Stomach (tissue), 9 donors: ENCODE results near the gene USP34. TPM values are rescaled to one million over a fixed set of nuclear protein-coding genes. Genes with fewer than 3 reads are reported as not detected.

Experiments
- DNase-seq, 2 donors: peaks; one replicate each; pipeline versions ENCODE4 v3.0.0 to v3.0.0-alpha.2; 2013 to 2019
- H3K27ac ChIP-seq, 5 donors: fragments of 200-600 bp in 4 of 5; sonication (generic) in 4 of 5; one replicate each; pipeline ENCODE4 v1.5.1; 2013 to 2019; ENCODE audit warnings: mild to moderate bottlenecking in 1 of 5, moderate library complexity in 1 of 5
- H3K27me3 ChIP-seq, 3 donors: fragments of 200-600 bp; sonication (generic); one replicate each; pipeline ENCODE4 v1.5.1; 2017 to 2019; ENCODE audit warnings: mixed run types in 1 of 3
- H3K36me3 ChIP-seq, 4 donors: fragments of 200-600 bp; sonication (generic); 1 replicate in 3 of 4; 2 replicates in 1 of 4; pipeline ENCODE4 v1.5.1; 2016 to 2019
- H3K4me1 ChIP-seq, 4 donors: fragments of 200-600 bp; sonication (generic); one replicate each; pipeline ENCODE4 v1.5.1; 2016 to 2019
- H3K4me3 ChIP-seq, 4 donors: fragments of 200-600 bp; sonication (generic) in 3 of 4; one replicate each; pipeline ENCODE4 v1.5.1; 2016 to 2019; ENCODE audit warnings: mild to moderate bottlenecking in 1 of 4
- H3K9me3 ChIP-seq, 4 donors: fragments of 200-600 bp; sonication (generic); one replicate each; pipeline ENCODE4 v1.5.1; 2016 to 2019
- CTCF ChIP-seq, 7 experiments: fragments of 450-650 bp in 4 of 7; fragments of 200-600 bp in 3 of 7; sonication (generic) in 3 of 7; IDR thresholded peaks; one replicate each; pipeline ENCODE4 v1.5.1; 2016 to 2019; ENCODE audit warnings: antibody characterized with exemption in 7 of 7, control low read depth in 2 of 7, mild to moderate bottlenecking in 1 of 7
- EP300 ChIP-seq: sonication (generic); formaldehyde crosslinking; IDR thresholded peaks from one replicate; pipeline ENCODE4 v1.6.1; 2017; ENCODE audit warnings: antibody characterized with exemption
- POLR2A ChIP-seq, 4 donors: fragments of 450-650 bp; IDR thresholded peaks; one replicate each; pipeline ENCODE4 v1.6.1; 2016; ENCODE audit warnings: antibody characterized with exemption in 4 of 4, control low read depth in 2 of 4, mild to moderate bottlenecking in 1 of 4, moderate library complexity in 1 of 4
- POLR2AphosphoS5 ChIP-seq, 3 donors: sonication (generic); formaldehyde crosslinking; IDR thresholded peaks; one replicate each; pipeline ENCODE4 v1.6.1; 2016; ENCODE audit warnings: antibody characterized with exemption in 3 of 3
- WGBS, 5 donors: extraction: QIAGEN DNeasy Blood & Tissue Kit in 3 of 5; methylation state at CpG; one replicate each; pipeline versions ENCODE4 v1.1.5 to v1.1.7; 2013 to 2018; 5-methylcytosine and 5-hydroxymethylcytosine counted together
- intact Hi-C: fragments of 100-400 bp; cut with DNase I; formaldehyde crosslinking; loops from one replicate; pipeline ENCODE4 v1.15.1; 2023; ENCODE audit warnings: low total_unique reads
- polyA plus RNA-seq, 3 donors: library from polyadenylated mRNA; stranded (reverse); fragments of 200-250 nt; gene quantifications; one replicate each; pipeline ENCODE4 v1.2.3, GENCODE V29; 2013
- total RNA-seq, 5 donors: library from RNA; depleted of rRNA; stranded (reverse); fragments of >200 nt; gene quantifications; one replicate each; pipeline versions ENCODE4 v1.1.0 to v1.2.3, GENCODE V29; 2014 to 2016
- donor health status: healthy with polysubstance abuse.
- donor health status: Bipolar disorder and iron deficiency.
- donor health status: healthy.

USP34 gene
- total and polyA plus RNA-seq, 8 donors: 21.1 to 300 (median 73.2) TPM

GRCh38 chr2:61415265-61415664, 55.6 kb downstream of the USP34 start:
- intact Hi-C loops: no loop called here
- no peak for DNase-seq
- WGBS, 5 donors: 71 to 100% (median 92%) methylated on average over 1 of the region's 1 CpG
- TF ChIP-seq CTCF (IDR thresholded peaks at IDR 0.05) (no peak), POLR2A (IDR thresholded peaks at IDR 0.05) (no peak), EP300 (no peak), POLR2AphosphoS5 (IDR thresholded peaks at IDR 0.05) (no peak)
- Histone ChIP-seq H3K27ac (no peak overlapping the region), H3K4me1 (peaks cover 0 to 46% (median 21%) of the 10 kb centered on the region in 4 donors), H3K4me3 (no peak overlapping the region), H3K36me3 (peaks cover 0 to 9% (median 0%) of the 10 kb centered on the region in 4 donors), H3K27me3 (no peaks in the 10 kb centered on the region), H3K9me3 (no peaks in the 10 kb centered on the region)

GRCh38 chr2:61414674-61415073, 56.2 kb downstream of the USP34 start:
- intact Hi-C loops: no loop called here
- no peaks in the 10 kb centered on the region for H3K27me3 ChIP-seq
- no peaks in the 10 kb centered on the region for H3K9me3 ChIP-seq
- DNase-seq: no peak
- no peak overlapping the region for H3K27ac ChIP-seq
- H3K36me3 ChIP-seq: peaks cover 0 to 9% (median 0%) of the 10 kb centered on the region in 4 donors
- WGBS, 5 donors: 84 to 92% (median 89%) methylated on average over 3 of the region's 3 CpGs
- H3K4me3 ChIP-seq: no peak overlapping the region
- no peak for TF ChIP-seq POLR2A (IDR thresholded peaks at IDR 0.05)
- peaks cover 0 to 40% (median 19%) of the 10 kb centered on the region in 4 donors for H3K4me1 ChIP-seq

GRCh38 chr2:61411109-61411508, 59.8 kb downstream of the USP34 start:
- no peak for TF ChIP-seq POLR2A (IDR thresholded peaks at IDR 0.05)
- no peak for TF ChIP-seq POLR2AphosphoS5 (IDR thresholded peaks at IDR 0.05)
- no peak for TF ChIP-seq EP300
- TF ChIP-seq CTCF (IDR thresholded peaks at IDR 0.05): no peak
- no peaks in the 10 kb centered on the region for H3K27me3 ChIP-seq
- no peak overlapping the region for H3K4me3 ChIP-seq
- H3K36me3 ChIP-seq: peaks cover 0 to 6% (median 2%) of the 10 kb centered on the region in 4 donors
- no peak overlapping the region for H3K27ac ChIP-seq
- no peak for DNase-seq
- peaks cover 0 to 39% (median 19%) of the 10 kb centered on the region in 4 donors for H3K4me1 ChIP-seq
- 39 to 69% (median 62%) methylated on average over 5 of the region's 5 CpGs for WGBS, 5 donors
- intact Hi-C loops: no loop called here
- no peaks in the 10 kb centered on the region for H3K9me3 ChIP-seq

- Histone ChIP-seq H3K36me3 (peaks cover 0 to 13% (median 8%) of the 10 kb centered on the region in 4 donors), H3K4me3 (no peak overlapping the region), H3K4me1 (peaks cover 0 to 42% (median 18%) of the 10 kb centered on the region in 4 donors), H3K9me3 (no peaks in the 10 kb centered on the region), H3K27me3 (no peaks in the 10 kb centered on the region), H3K27ac (no peak overlapping the region)
- TF ChIP-seq EP300 (no peak), CTCF (IDR thresholded peaks at IDR 0.05) (no peak), POLR2A (IDR thresholded peaks at IDR 0.05) (no peak)
- intact Hi-C loops: no loop called here
- DNase-seq: no peak
- 98 to 99% (median 98%) methylated on average over 3 of the region's 3 CpGs for WGBS, 5 donors
Measured at GRCh38 chr2:61410185-61410584, 60.7 kb downstream of the USP34 start.

- Histone ChIP-seq H3K9me3 (no peaks in the 10 kb centered on the region), H3K4me3 (no peak overlapping the region), H3K4me1 (peaks cover 0 to 38% (median 6%) of the 10 kb centered on the region in 4 donors), H3K36me3 (peaks cover 0 to 27% (median 19%) of the 10 kb centered on the region in 4 donors), H3K27ac (no peak overlapping the region), H3K27me3 (no peaks in the 10 kb centered on the region)
- TF ChIP-seq POLR2AphosphoS5 (IDR thresholded peaks at IDR 0.05) (no peak), CTCF (IDR thresholded peaks at IDR 0.05) (no peak), EP300 (no peak), POLR2A (IDR thresholded peaks at IDR 0.05) (no peak)
- 11 to 42% (median 27%) methylated on average over 2 of the region's 2 CpGs for WGBS, 5 donors
- intact Hi-C loops: no loop called here
- no peak for DNase-seq
Measured at GRCh38 chr2:61405813-61406212, 65.1 kb downstream of the USP34 start.
